Measurements from ENCODE around the gene FAM200C. TPM values are rescaled to one million over a fixed set of nuclear protein-coding genes. Genes with fewer than 3 reads are reported as not detected.

The FAM200C gene
- total RNA-seq, 2 donors from 2014 or later: 1.8 to 2.3 TPM

- Histone ChIP-seq H3K9ac (ENCODE audit: low read depth in 2 of 2, low read length in 2 of 2) (no peak overlapping the region), H3K4me1 (no peaks in the 10 kb centered on the region), H3K9me3 (no peaks in the 10 kb centered on the region), H3K27ac (no peak overlapping the region), H3K27me3 (no peaks in the 10 kb centered on the region), H3K4me3 (no peak overlapping the region), H3K36me3 (no peaks in the 10 kb centered on the region)
- DNase-seq: no peak
- peak; percentile 39 for TF ChIP-seq CTCF (IDR thresholded peaks at IDR 0.05)
- intact Hi-C loops (cut with DNase I): loop anchor here (2.0 kb wide), 1 partner anchor 192 kb away; no protein-coding TSS in a partner anchor
Observed at GRCh38 chr5:160390787-160391696, 8.8 kb downstream of the FAM200C start.

GRCh38 chr5:160387445-160387844, 12.4 kb downstream of the FAM200C start:
- no peak for DNase-seq
- Histone ChIP-seq H3K36me3 (no peaks in the 10 kb centered on the region), H3K4me1 (no peaks in the 10 kb centered on the region), H3K9ac (ENCODE audit: low read depth in 2 of 2, low read length in 2 of 2) (no peak overlapping the region), H3K27me3 (no peaks in the 10 kb centered on the region), H3K9me3 (no peaks in the 10 kb centered on the region), H3K27ac (no peak overlapping the region), H3K4me3 (no peak overlapping the region)
- intact Hi-C loops (cut with DNase I): loop anchor here (5.0 kb wide), 1 partner anchor 365 kb away; no protein-coding TSS in a partner anchor
- TF ChIP-seq CTCF (IDR thresholded peaks at IDR 0.05): no peak

GRCh38 chr5:160385496-160385895, 14.4 kb downstream of the FAM200C start:
- H3K27me3 ChIP-seq: no peaks in the 10 kb centered on the region
- H3K9ac ChIP-seq (ENCODE audit: low read depth in 2 of 2, low read length in 2 of 2): no peak overlapping the region
- intact Hi-C loops (cut with DNase I): loop anchor here (5.0 kb wide), 1 partner anchor 363 kb away; no protein-coding TSS in a partner anchor
- no peaks in the 10 kb centered on the region for H3K4me1 ChIP-seq
- no peak overlapping the region for H3K27ac ChIP-seq
- no peaks in the 10 kb centered on the region for H3K9me3 ChIP-seq
- TF ChIP-seq CTCF (IDR thresholded peaks at IDR 0.05): no peak
- H3K4me3 ChIP-seq: no peak overlapping the region
- no peaks in the 10 kb centered on the region for H3K36me3 ChIP-seq
- DNase-seq: no peak

- H3K27me3 ChIP-seq: no peaks in the 10 kb centered on the region
- TF ChIP-seq CTCF (IDR thresholded peaks at IDR 0.05): no peak
- intact Hi-C loops (cut with DNase I): loop anchor here (5.0 kb wide), 1 partner anchor 362 kb away; no protein-coding TSS in a partner anchor
- no peak overlapping the region for H3K9ac ChIP-seq (ENCODE audit: low read depth in 2 of 2, low read length in 2 of 2)
- H3K27ac ChIP-seq: no peak overlapping the region
- H3K36me3 ChIP-seq: no peaks in the 10 kb centered on the region
- no peaks in the 10 kb centered on the region for H3K4me1 ChIP-seq
- H3K4me3 ChIP-seq: no peak overlapping the region
- H3K9me3 ChIP-seq: no peaks in the 10 kb centered on the region
- no peak for DNase-seq
Observed at GRCh38 chr5:160384681-160385080, 15.2 kb downstream of the FAM200C start.

- H3K9me3 ChIP-seq: no peaks in the 10 kb centered on the region
- H3K27me3 ChIP-seq: no peaks in the 10 kb centered on the region
- H3K36me3 ChIP-seq: no peaks in the 10 kb centered on the region
- H3K4me1 ChIP-seq: no peaks in the 10 kb centered on the region
- TF ChIP-seq CTCF (IDR thresholded peaks at IDR 0.05): no peak
- no peak overlapping the region for H3K4me3 ChIP-seq
- intact Hi-C loops (cut with DNase I): no loop called here
- no peak overlapping the region for H3K27ac ChIP-seq
- no peak overlapping the region for H3K9ac ChIP-seq (ENCODE audit: low read depth in 2 of 2, low read length in 2 of 2)
- DNase-seq: no peak
Observed at GRCh38 chr5:160382346-160382745, 17.5 kb downstream of the FAM200C start.

All from colonic mucosa (tissue), 4 donors.